ENCODE results near the gene AXIN1.

The AXIN1 gene

GRCh38 chr16:369866-370436, 17.4 kb upstream of the AXIN1 start:
- Histone ChIP-seq H3K4me1 (ENCODE audit: control insufficient read depth in 5 of 5, insufficient read depth in 5 of 5, low read length in 5 of 5) (peaks cover 0 to 19% (median 14%) of the 10 kb centered on the region in 5 donors), H3K9ac (ENCODE audit: low read length in 5 of 5) (peak overlapping the region in 3 of 5 donors; percentile 43 to 64 (median 47)), H3K27ac (ENCODE audit: low read depth, low read length) (no peak overlapping the region), H3K36me3 (ENCODE audit: control insufficient read depth in 5 of 5, insufficient read depth in 5 of 5, low read length in 5 of 5) (peaks cover 0 to 66% (median 60%) of the 10 kb centered on the region in 5 donors), H3K27me3 (ENCODE audit: control insufficient read depth in 5 of 5, insufficient read depth in 4 of 5, low read length in 5 of 5) (no peaks in the 10 kb centered on the region), H3K9me3 (ENCODE audit: control insufficient read depth in 5 of 5, low read length in 5 of 5) (no peaks in the 10 kb centered on the region), H3K4me3 (ENCODE audit: low read depth in 1 of 5, low read length in 5 of 5) (peak overlapping the region in 4 of 5 donors; percentile 27 to 58 (median 37))

- Histone ChIP-seq H3K4me1 (ENCODE audit: control insufficient read depth in 5 of 5, insufficient read depth in 5 of 5, low read length in 5 of 5) (peaks cover 0 to 19% (median 14%) of the 10 kb centered on the region in 5 donors), H3K9ac (ENCODE audit: low read length in 5 of 5) (peak overlapping the region in 3 of 5 donors; percentile 43 to 64 (median 47)), H3K27me3 (ENCODE audit: control insufficient read depth in 5 of 5, insufficient read depth in 4 of 5, low read length in 5 of 5) (peaks cover 5 to 6% (median 6%) of the 10 kb centered on the region in 5 donors), H3K4me3 (ENCODE audit: low read depth in 1 of 5, low read length in 5 of 5) (peak overlapping the region in 3 of 5 donors; percentile 31 to 58 (median 36)), H3K36me3 (ENCODE audit: control insufficient read depth in 5 of 5, insufficient read depth in 5 of 5, low read length in 5 of 5) (peaks cover 0 to 60% (median 54%) of the 10 kb centered on the region in 5 donors), H3K27ac (ENCODE audit: low read depth, low read length) (no peak overlapping the region), H3K9me3 (ENCODE audit: control insufficient read depth in 5 of 5, low read length in 5 of 5) (no peaks in the 10 kb centered on the region)
Observed at GRCh38 chr16:369275-369865, 16.8 kb upstream of the AXIN1 start.

- H3K36me3 ChIP-seq (ENCODE audit: control insufficient read depth in 5 of 5, insufficient read depth in 5 of 5, low read length in 5 of 5) = peaks cover 0 to 52% (median 47%) of the 10 kb centered on the region in 5 donors
- H3K4me3 ChIP-seq (ENCODE audit: low read depth in 1 of 5, low read length in 5 of 5) = no peak overlapping the region
- no peak overlapping the region for H3K27ac ChIP-seq (ENCODE audit: low read depth, low read length)
- H3K4me1 ChIP-seq (ENCODE audit: control insufficient read depth in 5 of 5, insufficient read depth in 5 of 5, low read length in 5 of 5) = peaks cover 0 to 19% (median 14%) of the 10 kb centered on the region in 5 donors
- H3K9me3 ChIP-seq (ENCODE audit: control insufficient read depth in 5 of 5, low read length in 5 of 5) = no peaks in the 10 kb centered on the region
- peaks cover 8 to 12% (median 11%) of the 10 kb centered on the region in 5 donors for H3K27me3 ChIP-seq (ENCODE audit: control insufficient read depth in 5 of 5, insufficient read depth in 4 of 5, low read length in 5 of 5)
- no peak overlapping the region for H3K9ac ChIP-seq (ENCODE audit: low read length in 5 of 5)
Observed at GRCh38 chr16:368388-369158, 16.1 kb upstream of the AXIN1 start.

GRCh38 chr16:367333-367903, 14.9 kb upstream of the AXIN1 start:
- H3K4me1 ChIP-seq (ENCODE audit: control insufficient read depth in 5 of 5, insufficient read depth in 5 of 5, low read length in 5 of 5) = peaks cover 0 to 19% (median 14%) of the 10 kb centered on the region in 5 donors
- H3K4me3 ChIP-seq (ENCODE audit: low read depth in 1 of 5, low read length in 5 of 5) = no peak overlapping the region
- peaks cover 0 to 41% (median 37%) of the 10 kb centered on the region in 5 donors for H3K36me3 ChIP-seq (ENCODE audit: control insufficient read depth in 5 of 5, insufficient read depth in 5 of 5, low read length in 5 of 5)
- H3K27ac ChIP-seq (ENCODE audit: low read depth, low read length) = no peak overlapping the region
- no peaks in the 10 kb centered on the region for H3K9me3 ChIP-seq (ENCODE audit: control insufficient read depth in 5 of 5, low read length in 5 of 5)
- H3K27me3 ChIP-seq (ENCODE audit: control insufficient read depth in 5 of 5, insufficient read depth in 4 of 5, low read length in 5 of 5) = peaks cover 11 to 19% (median 16%) of the 10 kb centered on the region in 5 donors
- H3K9ac ChIP-seq (ENCODE audit: low read length in 5 of 5) = no peak overlapping the region

GRCh38 chr16:366476-366875, 14.0 kb upstream of the AXIN1 start:
- no peak overlapping the region for H3K9ac ChIP-seq (ENCODE audit: low read length in 5 of 5)
- no peak overlapping the region for H3K27ac ChIP-seq (ENCODE audit: low read depth, low read length)
- no peaks in the 10 kb centered on the region for H3K9me3 ChIP-seq (ENCODE audit: control insufficient read depth in 5 of 5, low read length in 5 of 5)
- peaks cover 0 to 32% (median 27%) of the 10 kb centered on the region in 5 donors for H3K36me3 ChIP-seq (ENCODE audit: control insufficient read depth in 5 of 5, insufficient read depth in 5 of 5, low read length in 5 of 5)
- no peak overlapping the region for H3K4me3 ChIP-seq (ENCODE audit: low read depth in 1 of 5, low read length in 5 of 5)
- peaks cover 11 to 25% (median 18%) of the 10 kb centered on the region in 5 donors for H3K27me3 ChIP-seq (ENCODE audit: control insufficient read depth in 5 of 5, insufficient read depth in 4 of 5, low read length in 5 of 5)
- peaks cover 0 to 19% (median 15%) of the 10 kb centered on the region in 5 donors for H3K4me1 ChIP-seq (ENCODE audit: control insufficient read depth in 5 of 5, insufficient read depth in 5 of 5, low read length in 5 of 5)

GRCh38 chr16:364595-365491, 12.3 kb upstream of the AXIN1 start:
- Histone ChIP-seq H3K9ac (ENCODE audit: low read length in 5 of 5) (no peak overlapping the region), H3K9me3 (ENCODE audit: control insufficient read depth in 5 of 5, low read length in 5 of 5) (no peaks in the 10 kb centered on the region), H3K27me3 (ENCODE audit: control insufficient read depth in 5 of 5, insufficient read depth in 4 of 5, low read length in 5 of 5) (peaks cover 11 to 25% (median 18%) of the 10 kb centered on the region in 5 donors), H3K4me3 (ENCODE audit: low read depth in 1 of 5, low read length in 5 of 5) (no peak overlapping the region), H3K27ac (ENCODE audit: low read depth, low read length) (no peak overlapping the region), H3K36me3 (ENCODE audit: control insufficient read depth in 5 of 5, insufficient read depth in 5 of 5, low read length in 5 of 5) (peaks cover 0 to 30% (median 26%) of the 10 kb centered on the region in 5 donors), H3K4me1 (ENCODE audit: control insufficient read depth in 5 of 5, insufficient read depth in 5 of 5, low read length in 5 of 5) (peaks cover 0 to 9% (median 6%) of the 10 kb centered on the region in 5 donors)

- Histone ChIP-seq H3K4me3 (ENCODE audit: low read depth in 1 of 5, low read length in 5 of 5) (no peak overlapping the region), H3K4me1 (ENCODE audit: control insufficient read depth in 5 of 5, insufficient read depth in 5 of 5, low read length in 5 of 5) (peaks cover 0 to 2% (median 0%) of the 10 kb centered on the region in 5 donors), H3K27me3 (ENCODE audit: control insufficient read depth in 5 of 5, insufficient read depth in 4 of 5, low read length in 5 of 5) (peaks cover 11 to 25% (median 18%) of the 10 kb centered on the region in 5 donors), H3K9ac (ENCODE audit: low read length in 5 of 5) (no peak overlapping the region), H3K27ac (ENCODE audit: low read depth, low read length) (no peak overlapping the region), H3K36me3 (ENCODE audit: control insufficient read depth in 5 of 5, insufficient read depth in 5 of 5, low read length in 5 of 5) (peaks cover 0 to 29% (median 26%) of the 10 kb centered on the region in 5 donors), H3K9me3 (ENCODE audit: control insufficient read depth in 5 of 5, low read length in 5 of 5) (no peaks in the 10 kb centered on the region)
Observed at GRCh38 chr16:363766-364490, 11.4 kb upstream of the AXIN1 start.

- H3K4me1 ChIP-seq (ENCODE audit: control insufficient read depth in 5 of 5, insufficient read depth in 5 of 5, low read length in 5 of 5) = peaks cover 0 to 2% (median 0%) of the 10 kb centered on the region in 5 donors
- no peaks in the 10 kb centered on the region for H3K9me3 ChIP-seq (ENCODE audit: control insufficient read depth in 5 of 5, low read length in 5 of 5)
- no peak overlapping the region for H3K4me3 ChIP-seq (ENCODE audit: low read depth in 1 of 5, low read length in 5 of 5)
- H3K9ac ChIP-seq (ENCODE audit: low read length in 5 of 5) = no peak overlapping the region
- peaks cover 0 to 22% (median 19%) of the 10 kb centered on the region in 5 donors for H3K36me3 ChIP-seq (ENCODE audit: control insufficient read depth in 5 of 5, insufficient read depth in 5 of 5, low read length in 5 of 5)
- no peak overlapping the region for H3K27ac ChIP-seq (ENCODE audit: low read depth, low read length)
- H3K27me3 ChIP-seq (ENCODE audit: control insufficient read depth in 5 of 5, insufficient read depth in 4 of 5, low read length in 5 of 5) = peaks cover 11 to 25% (median 18%) of the 10 kb centered on the region in 5 donors
Observed at GRCh38 chr16:363110-363765, 10.7 kb upstream of the AXIN1 start.

Measured in subcutaneous abdominal adipose tissue (tissue), 5 donors.